Loucy (cell line): ENCODE measurements around the gene SCYL2.

Experiments
- EZH2phosphoT487 ChIP-seq: fragments of 200-600 bp; IDR thresholded peaks from 2 replicates; pipeline ENCODE4 v1.6.1; 2018; ENCODE audit warnings: antibody characterized with exemption, mild to moderate bottlenecking, moderate library complexity, borderline replicate concordance
- TF ChIP-seq, protein P1 (sequence below): fragments of 200-600 bp; sonication (generic); conservative IDR thresholded peaks from 2 replicates; pipeline ENCODE4 v1.5.1; 2014; ENCODE audit warnings: mild to moderate bottlenecking, antibody characterized with exemption, low read length

DNA sequence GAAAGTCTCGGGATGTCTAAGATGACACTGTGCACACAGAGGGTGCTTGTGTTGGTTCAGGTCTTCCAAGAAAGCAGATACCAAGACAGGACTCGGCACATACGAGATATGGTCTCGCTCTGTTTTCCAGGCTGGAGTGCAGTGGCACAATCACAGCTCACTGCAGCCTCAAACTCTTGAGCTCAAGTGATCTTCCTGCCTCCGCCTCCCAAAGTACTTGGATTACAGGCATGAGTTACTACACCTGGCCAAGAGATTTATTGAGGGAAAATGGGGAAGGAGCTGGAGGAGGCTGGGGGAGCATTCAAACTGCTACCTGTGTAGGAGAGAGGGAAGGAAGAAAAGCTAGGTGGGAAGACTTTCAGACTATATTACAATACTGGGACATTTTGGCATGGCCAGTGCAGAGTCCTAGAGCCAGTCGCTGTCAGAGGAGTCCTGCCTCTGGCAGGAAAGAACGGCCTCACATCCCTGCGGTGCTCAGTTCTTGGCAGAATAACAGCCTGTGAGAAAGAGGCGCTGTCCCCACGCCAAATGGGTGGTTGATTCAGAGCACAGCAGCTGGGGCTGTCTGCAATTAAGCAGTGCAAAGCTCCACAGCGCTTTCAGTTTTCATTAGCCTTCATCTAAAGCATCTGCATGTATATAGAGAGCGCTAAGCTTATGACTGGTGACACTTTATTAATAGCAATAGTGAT lies 108.2 kb downstream of the SCYL2 start:
- TF ChIP-seq, protein P1, sequence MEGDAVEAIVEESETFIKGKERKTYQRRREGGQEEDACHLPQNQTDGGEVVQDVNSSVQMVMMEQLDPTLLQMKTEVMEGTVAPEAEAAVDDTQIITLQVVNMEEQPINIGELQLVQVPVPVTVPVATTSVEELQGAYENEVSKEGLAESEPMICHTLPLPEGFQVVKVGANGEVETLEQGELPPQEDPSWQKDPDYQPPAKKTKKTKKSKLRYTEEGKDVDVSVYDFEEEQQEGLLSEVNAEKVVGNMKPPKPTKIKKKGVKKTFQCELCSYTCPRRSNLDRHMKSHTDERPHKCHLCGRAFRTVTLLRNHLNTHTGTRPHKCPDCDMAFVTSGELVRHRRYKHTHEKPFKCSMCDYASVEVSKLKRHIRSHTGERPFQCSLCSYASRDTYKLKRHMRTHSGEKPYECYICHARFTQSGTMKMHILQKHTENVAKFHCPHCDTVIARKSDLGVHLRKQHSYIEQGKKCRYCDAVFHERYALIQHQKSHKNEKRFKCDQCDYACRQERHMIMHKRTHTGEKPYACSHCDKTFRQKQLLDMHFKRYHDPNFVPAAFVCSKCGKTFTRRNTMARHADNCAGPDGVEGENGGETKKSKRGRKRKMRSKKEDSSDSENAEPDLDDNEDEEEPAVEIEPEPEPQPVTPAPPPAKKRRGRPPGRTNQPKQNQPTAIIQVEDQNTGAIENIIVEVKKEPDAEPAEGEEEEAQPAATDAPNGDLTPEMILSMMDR = no peak
- TF ChIP-seq EZH2phosphoT487 = no peak
